Measurements from ENCODE around the gene GALNTL6.
A peak's percentile ranks its signal among the peaks of the same experiment; 100 is the strongest.
"Not testable (repeated sequence)": the region's sequence is repeated elsewhere in the genome, so short reads cannot be mapped to it uniquely, and the experiment has no call there.

The GALNTL6 gene

GRCh38 chr4:172830295-172830764, 1017.1 kb downstream of the GALNTL6 start:
- DNase-seq, result no peak

- no peak for DNase-seq
These were observed 1023.5 kb downstream of the GALNTL6 start for GRCh38 chr4:172836661-172837060.

- no peak for DNase-seq
These were observed 1024.9 kb downstream of the GALNTL6 start for GRCh38 chr4:172838111-172838510.

- no peak for DNase-seq
These were observed 1025.7 kb downstream of the GALNTL6 start for GRCh38 chr4:172838943-172839342.

GRCh38 chr4:172842779-172843178, 1029.6 kb downstream of the GALNTL6 start:
- peak; percentile 58 for DNase-seq

- no peak for DNase-seq
These were observed 1030.0 kb downstream of the GALNTL6 start for GRCh38 chr4:172843192-172843591.

GRCh38 chr4:172844556-172844955, 1031.4 kb downstream of the GALNTL6 start:
- DNase-seq, result no peak

GRCh38 chr4:172845281-172845680, 1032.1 kb downstream of the GALNTL6 start:
- no peak for DNase-seq

- no peak for DNase-seq
These were observed 1037.6 kb downstream of the GALNTL6 start for GRCh38 chr4:172850838-172851237.

- no peak for DNase-seq
These were observed 1038.3 kb downstream of the GALNTL6 start for GRCh38 chr4:172851534-172851933.

- no peak for DNase-seq
These were observed 1043.8 kb downstream of the GALNTL6 start for GRCh38 chr4:172857026-172857425.

GRCh38 chr4:172858731-172859230, 1045.6 kb downstream of the GALNTL6 start:
- no peak for DNase-seq

GRCh38 chr4:172865103-172865502, 1051.9 kb downstream of the GALNTL6 start:
- no peak for DNase-seq

- no peak for DNase-seq
These were observed 1052.4 kb downstream of the GALNTL6 start for GRCh38 chr4:172865531-172866127.

- DNase-seq, result no peak
These were observed 1053.2 kb downstream of the GALNTL6 start for GRCh38 chr4:172866421-172866820.

GRCh38 chr4:172867835-172868234, 1054.6 kb downstream of the GALNTL6 start:
- no peak for DNase-seq

GRCh38 chr4:172868271-172868670, 1055.1 kb downstream of the GALNTL6 start:
- no peak for DNase-seq

- no peak for DNase-seq
These were observed 1056.5 kb downstream of the GALNTL6 start for GRCh38 chr4:172869621-172870268.

- no peak for DNase-seq
These were observed 1058.2 kb downstream of the GALNTL6 start for GRCh38 chr4:172871381-172871780.

- no peak for DNase-seq
These were observed 1061.7 kb downstream of the GALNTL6 start for GRCh38 chr4:172874944-172875343.

- DNase-seq, result no peak
These were observed 1063.2 kb downstream of the GALNTL6 start for GRCh38 chr4:172876394-172876793.

- no peak for DNase-seq
These were observed 1068.4 kb downstream of the GALNTL6 start for GRCh38 chr4:172881645-172882044.

- DNase-seq, result not testable (repeated sequence)
These were observed 1074.2 kb downstream of the GALNTL6 start for GRCh38 chr4:172887358-172887757.

GRCh38 chr4:172887959-172888358, 1074.8 kb downstream of the GALNTL6 start:
- no peak for DNase-seq

- no peak for DNase-seq
These were observed 1079.1 kb downstream of the GALNTL6 start for GRCh38 chr4:172892300-172892699.

Measured in DMS153 (cell line).